DMS53 (cell line): ENCODE results near the gene RPL5.

Source experiments
- DNase-seq: peaks from one replicate; lab custom pipeline; 2025; lab: John Stamatoyannopoulos, UW

RPL5 gene

GRCh38 chr1:92831762-92832536 lies at the start of gene RPL5:
Gene RPL5 (plus strand): TSS chr1:92832040. CDS start chr1:92832115, 75 bp downstream.
- peak; percentile 100 for DNase-seq

- peak; percentile 27 for DNase-seq
These were observed 48.3 kb upstream of the RPL5 start for GRCh38 chr1:92783550-92783949.

DNA sequence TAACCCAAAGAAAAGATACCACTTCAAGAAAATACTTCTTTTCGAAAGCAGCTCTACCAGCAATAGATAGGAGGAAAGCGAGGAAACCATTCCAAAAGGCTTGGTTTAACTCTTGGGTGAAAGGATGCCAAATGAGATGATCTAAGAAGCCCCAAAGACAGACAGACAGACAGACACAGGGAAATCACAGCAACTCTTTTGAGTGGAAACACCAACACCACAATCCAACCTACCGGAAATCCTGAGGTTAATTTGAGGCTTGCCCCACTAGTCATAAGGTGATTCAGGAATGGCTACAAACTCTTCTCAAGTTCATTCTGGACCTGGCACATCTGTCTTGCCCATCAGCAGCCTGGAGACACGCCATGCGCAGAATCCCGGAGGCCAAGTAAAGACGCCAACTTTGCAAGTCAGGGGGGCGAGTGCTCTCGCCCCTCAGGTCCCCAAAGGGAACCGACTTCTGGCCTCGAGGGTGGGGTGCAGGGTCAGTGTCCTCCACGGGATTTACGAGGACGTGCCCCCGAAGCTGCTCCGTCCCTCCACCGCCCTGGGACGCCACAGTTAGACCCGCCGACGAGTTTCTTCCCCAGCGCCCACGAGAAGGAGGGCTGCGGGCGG lies 47.7 kb upstream of the RPL5 start:
- peak; percentile 68 for DNase-seq

- peak; percentile 100 for DNase-seq
These were observed 47.0 kb upstream of the RPL5 start, which contains the start of gene EVI5 for GRCh38 chr1:92784639-92785500. Gene EVI5 (minus strand): TSS chr1:92785108. CDS start chr1:92736546, 48,562 bp downstream.

GRCh38 chr1:92786111-92786901 lies 45.5 kb upstream of the RPL5 start:
- DNase-seq = no peak

DNA sequence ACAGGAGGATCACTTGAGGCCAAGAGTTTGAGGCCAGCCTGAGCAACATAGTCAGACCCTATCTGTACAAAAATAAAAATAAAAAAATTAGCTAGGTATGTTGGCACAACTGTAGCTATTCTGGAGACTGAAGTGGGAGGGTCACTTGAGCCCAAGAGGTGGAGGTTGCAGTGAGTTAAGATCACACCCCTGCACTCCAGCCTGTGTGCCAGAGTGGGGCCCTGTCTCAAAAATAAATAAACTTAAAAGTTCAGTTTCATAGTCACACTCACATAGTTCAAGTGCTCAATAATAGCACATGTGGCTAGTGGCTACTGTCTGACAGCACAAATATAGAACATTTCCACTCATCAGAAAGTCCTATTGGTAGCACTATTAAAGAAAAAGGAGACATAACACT lies 41.8 kb upstream of the RPL5 start:
- DNase-seq = no peak

DNA sequence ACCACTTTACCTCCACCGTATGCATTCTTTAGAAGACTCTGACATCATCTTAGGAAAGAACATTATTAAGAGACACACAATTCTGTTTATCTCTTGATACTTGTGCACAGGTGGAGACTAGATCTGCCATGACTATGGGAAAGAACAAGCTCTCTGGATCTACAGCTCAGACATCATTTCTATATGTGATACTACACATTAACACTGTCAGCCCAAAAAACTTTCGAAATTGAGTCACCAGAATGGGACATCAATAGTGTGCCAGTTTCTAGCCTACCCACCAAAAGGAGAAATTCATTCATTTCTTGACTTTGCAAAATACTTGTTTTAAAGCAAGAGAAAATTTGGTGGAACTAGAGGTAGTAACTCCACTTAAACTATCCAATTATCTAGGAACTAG lies 41.0 kb upstream of the RPL5 start:
- no peak for DNase-seq

DNA sequence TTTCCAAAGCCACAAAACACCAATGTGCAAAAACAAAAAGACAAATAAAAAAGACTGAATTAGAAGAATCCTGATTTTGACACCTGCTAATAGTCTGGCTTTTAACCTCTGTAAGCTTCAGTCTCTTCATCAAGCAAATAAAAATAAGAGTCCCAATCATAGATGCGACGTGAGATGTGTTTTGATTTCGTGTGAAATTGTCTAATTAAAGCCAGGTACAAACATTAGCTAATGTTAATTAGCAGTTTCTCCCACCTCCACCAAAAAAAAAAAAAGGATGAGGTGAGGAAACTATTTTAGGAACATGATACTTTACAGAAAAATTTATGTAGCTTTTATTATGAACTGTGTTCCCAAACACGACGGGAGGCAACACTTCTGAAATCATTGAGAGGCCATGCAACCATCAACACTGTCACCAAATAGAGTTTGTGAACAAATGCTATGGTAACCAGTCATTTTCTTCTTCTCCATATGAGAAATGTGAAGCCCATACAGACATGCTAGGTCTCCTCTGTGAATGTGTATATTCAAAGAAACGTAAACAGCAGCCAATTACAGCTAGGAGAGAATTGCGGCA lies 40.3 kb upstream of the RPL5 start:
- DNase-seq = no peak

DNA sequence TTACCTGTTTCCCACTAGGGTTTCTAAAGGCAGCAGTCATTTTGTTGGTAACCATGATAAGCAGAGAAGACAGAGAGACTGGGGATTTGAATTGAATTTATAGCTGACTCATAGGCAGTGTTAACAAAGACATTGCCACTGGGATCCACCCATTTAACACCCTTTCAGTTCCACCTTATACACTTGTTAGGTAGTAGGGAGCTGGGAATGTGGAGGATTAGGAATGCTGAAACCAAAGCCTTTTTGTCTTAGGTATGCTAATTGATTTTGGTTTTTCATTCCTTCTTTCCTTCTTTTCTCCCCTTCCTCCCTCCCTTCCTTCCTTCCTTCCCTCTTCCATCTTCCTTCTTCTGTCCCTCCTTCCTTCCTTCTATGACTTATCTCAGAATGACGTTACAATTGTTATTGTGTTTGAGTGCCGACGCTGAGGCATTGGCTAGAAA lies 39.5 kb upstream of the RPL5 start:
- DNase-seq = peak; percentile 64

DNA sequence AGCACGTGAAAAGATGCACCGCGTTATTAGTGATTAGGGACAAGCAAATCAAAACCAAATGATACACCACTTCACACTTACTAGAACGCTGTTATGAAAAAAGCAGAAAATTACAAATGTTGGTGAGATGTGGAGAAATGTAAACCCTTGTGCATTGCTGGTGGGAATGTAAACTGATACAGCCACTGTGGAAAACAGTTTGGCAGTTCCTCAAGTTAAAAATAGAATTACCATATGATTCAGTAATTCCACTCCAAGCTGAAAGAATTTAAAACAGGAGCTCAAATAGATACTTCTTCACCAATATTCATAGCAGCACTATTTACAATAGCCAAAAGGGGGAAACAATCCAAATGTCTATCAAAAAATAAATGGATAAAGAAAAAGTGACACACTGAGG lies 36.7 kb upstream of the RPL5 start:
- DNase-seq = no peak

GRCh38 chr1:92797297-92797696 lies 34.5 kb upstream of the RPL5 start:
- no peak for DNase-seq

- no peak for DNase-seq
These were observed 33.9 kb upstream of the RPL5 start for GRCh38 chr1:92797961-92798360.

GRCh38 chr1:92803140-92803887 lies 28.5 kb upstream of the RPL5 start:
- DNase-seq = no peak

DNA sequence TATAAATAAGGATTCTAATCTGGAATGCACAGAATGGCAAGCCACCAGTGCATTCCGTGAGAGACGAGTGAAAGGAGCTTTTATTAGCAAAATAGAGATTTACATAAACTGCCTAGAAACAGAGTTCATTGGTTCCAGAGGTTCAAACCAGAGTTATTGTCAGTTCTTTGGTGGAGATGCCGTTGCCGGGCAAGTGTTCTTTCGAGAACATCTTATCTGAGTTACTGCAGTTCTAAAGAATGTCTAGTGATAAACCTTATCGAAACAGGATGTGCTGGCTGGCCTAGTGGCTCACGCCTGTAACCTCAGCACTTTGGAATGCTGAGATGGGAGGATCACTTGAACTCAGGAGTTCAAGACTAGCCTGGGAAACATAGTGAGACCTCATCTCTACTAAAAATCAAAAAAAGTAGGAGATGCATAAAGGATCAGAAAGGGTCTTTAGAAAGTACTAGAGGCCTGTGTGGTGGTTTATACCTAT lies 27.1 kb upstream of the RPL5 start:
- peak; percentile 44 for DNase-seq

DNA sequence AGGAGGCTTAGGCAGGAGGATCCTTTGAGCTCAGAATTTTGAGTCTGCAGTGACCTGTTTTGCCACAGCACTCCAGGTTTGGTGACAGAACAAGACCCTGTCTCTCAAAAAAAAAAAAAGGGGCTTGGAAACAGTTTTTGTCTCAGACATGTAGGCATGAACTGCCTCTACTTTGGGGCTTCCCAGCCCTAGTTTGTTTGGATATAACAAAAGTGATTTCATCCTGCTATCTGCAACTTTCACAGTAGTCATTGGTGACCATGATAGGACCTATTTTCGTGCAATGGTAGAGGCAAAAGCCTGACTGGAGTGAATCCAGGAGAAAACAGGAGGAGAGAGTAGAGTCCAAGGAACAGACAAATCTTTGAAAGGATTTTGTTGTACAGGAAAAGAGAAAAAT lies 26.6 kb upstream of the RPL5 start:
- DNase-seq = no peak

GRCh38 chr1:92808381-92808780 lies 23.5 kb upstream of the RPL5 start:
- no peak for DNase-seq

GRCh38 chr1:92816732-92817131 lies 15.1 kb upstream of the RPL5 start:
- peak; percentile 55 for DNase-seq

DNA sequence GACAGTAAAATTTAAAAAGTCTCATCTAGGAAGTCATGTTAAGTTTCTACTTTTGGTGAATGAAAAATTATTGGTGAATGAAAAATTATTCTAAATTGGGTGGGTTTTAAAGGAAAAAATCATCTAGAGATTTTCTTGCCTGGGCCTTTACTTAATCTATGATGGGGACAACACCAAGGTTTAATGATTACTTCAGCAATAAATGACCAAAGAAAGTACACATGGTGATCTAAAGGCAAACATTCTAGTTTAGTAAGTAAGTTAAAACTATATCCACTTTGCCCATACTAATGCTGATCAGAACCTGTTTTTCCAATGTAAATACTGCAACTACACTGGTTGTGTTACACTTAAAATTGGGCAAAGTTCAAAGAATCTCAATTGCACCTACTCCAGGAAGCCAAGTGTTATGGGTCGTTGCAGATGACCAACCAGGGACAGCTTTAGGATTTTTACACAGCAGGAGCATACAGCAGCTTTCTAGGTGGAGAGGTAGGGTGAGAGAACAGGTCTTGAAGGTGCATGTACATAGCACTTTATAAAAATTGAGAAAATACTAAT lies 14.6 kb upstream of the RPL5 start:
- DNase-seq = peak; percentile 89

DNA sequence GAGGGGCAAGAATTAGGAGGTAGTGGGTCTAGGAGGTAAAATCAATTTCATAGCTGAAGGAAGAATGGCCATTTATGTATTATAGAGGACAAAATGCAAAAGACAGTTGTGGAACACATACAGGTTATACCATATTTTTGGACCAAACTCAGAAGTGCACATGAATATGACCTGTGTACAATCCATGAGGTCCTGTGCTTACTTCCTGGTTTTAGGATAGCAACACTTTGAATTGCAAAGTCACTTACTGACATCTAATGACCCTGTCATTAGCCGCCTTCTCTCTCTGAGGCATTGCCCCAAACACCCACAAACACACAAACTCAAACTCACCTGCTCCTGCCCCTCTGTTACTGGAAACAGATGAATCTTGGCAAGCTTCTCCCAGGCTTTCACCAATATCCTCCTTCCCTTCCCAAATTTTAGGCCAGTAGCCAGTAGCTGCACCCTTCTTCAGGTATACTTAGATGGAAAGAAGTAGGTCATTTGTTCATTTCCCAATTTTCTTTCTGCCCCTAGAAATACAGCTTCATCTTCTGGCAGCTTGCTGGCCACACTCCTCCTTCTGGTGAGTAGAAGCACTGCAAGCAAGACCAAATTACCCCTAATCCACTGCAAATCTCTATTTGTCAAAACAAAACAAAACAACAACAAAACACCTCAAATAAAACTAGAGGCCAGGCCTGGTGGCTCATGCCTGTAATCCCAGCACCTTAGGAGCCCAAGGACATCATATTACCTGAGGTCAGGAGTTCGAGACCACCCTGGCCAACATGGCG lies 13.7 kb upstream of the RPL5 start:
- DNase-seq = peak; percentile 75
